H9 (cell line): ENCODE measurements around the gene ATM. TPM values are rescaled to one million over a fixed set of nuclear protein-coding genes. Genes with fewer than 3 reads are reported as not detected.

Source experiments
- DNase-seq: peaks from one replicate; pipeline ENCODE4 v3.0.0-alpha.2; 2017
- H2AFZ ChIP-seq: one replicate; pipeline ENCODE4 v1.6.1; 2013; ENCODE audit warnings: mild to moderate bottlenecking, low read length, control low read depth, moderate library complexity
- H2AK5ac ChIP-seq: 2 replicates; pipeline ENCODE4 v1.6.1; 2013; ENCODE audit warnings: low read length, control low read depth, mixed read lengths; ENCODE audit not compliant: insufficient read length
- H2BK120ac ChIP-seq: one replicate; pipeline ENCODE4 v1.6.1; 2013; ENCODE audit warnings: low read depth, mild to moderate bottlenecking, low read length, control low read depth, inconsistent platforms; ENCODE audit not compliant: poor library complexity, severe bottlenecking
- H2BK12ac ChIP-seq: 2 replicates; pipeline ENCODE4 v1.6.1; 2013; ENCODE audit warnings: low read length, control low read depth, mixed read lengths, low read depth; ENCODE audit not compliant: insufficient read length
- H2BK15ac ChIP-seq: 2 replicates; pipeline ENCODE4 v1.6.1; 2013; ENCODE audit warnings: low read depth, low read length, control low read depth
- H2BK20ac ChIP-seq: one replicate; pipeline ENCODE4 v1.6.1; 2013; ENCODE audit warnings: low read depth, mild to moderate bottlenecking, low read length, control low read depth, inconsistent platforms; ENCODE audit not compliant: poor library complexity, severe bottlenecking
- H2BK5ac ChIP-seq: 2 replicates; pipeline ENCODE4 v1.6.1; 2013; ENCODE audit warnings: low read length, control low read depth, mixed read lengths; ENCODE audit not compliant: insufficient read length
- H3K14ac ChIP-seq: 2 replicates; pipeline ENCODE4 v1.6.1; 2013; ENCODE audit warnings: low read length, control low read depth; ENCODE audit not compliant: insufficient read depth
- H3K18ac ChIP-seq: 2 replicates; pipeline ENCODE4 v1.6.1; 2013; ENCODE audit warnings: low read depth, mild to moderate bottlenecking, mixed read lengths, low read length, control low read depth; ENCODE audit not compliant: insufficient read length
- H3K23ac ChIP-seq: 2 replicates; pipeline ENCODE4 v1.6.1; 2013; ENCODE audit warnings: low read length, control low read depth, mixed read lengths, low read depth; ENCODE audit not compliant: insufficient read length
- H3K23me2 ChIP-seq: 2 replicates; pipeline ENCODE4 v1.6.1; 2013; ENCODE audit warnings: low read depth, mild to moderate bottlenecking, mixed read lengths, low read length, control low read depth; ENCODE audit not compliant: insufficient read length, poor library complexity, severe bottlenecking
- H3K27ac ChIP-seq: 2 replicates; pipeline ENCODE4 v1.5.1; 2013; ENCODE audit warnings: low read length, control low read depth, mixed read lengths, low read depth; ENCODE audit not compliant: insufficient read length
- H3K27me3 ChIP-seq: 2 replicates; pipeline ENCODE4 v1.6.1; 2013; ENCODE audit warnings: low read length, control low read depth, inconsistent platforms; ENCODE audit not compliant: insufficient read depth
- H3K4ac ChIP-seq: 2 replicates; pipeline ENCODE4 v1.6.1; 2013; ENCODE audit warnings: low read depth, mild to moderate bottlenecking, control low read depth, inconsistent platforms, low read length, moderate library complexity
- H3K4me1 ChIP-seq: 2 replicates; pipeline ENCODE4 v1.6.1; 2013; ENCODE audit warnings: low read length, control low read depth, inconsistent platforms; ENCODE audit not compliant: insufficient read depth
- H3K4me2 ChIP-seq: 2 replicates; pipeline ENCODE4 v1.6.1; 2013; ENCODE audit warnings: low read length, control low read depth, mixed read lengths; ENCODE audit not compliant: insufficient read length, insufficient read depth
- H3K56ac ChIP-seq: 2 replicates; pipeline ENCODE4 v1.6.1; 2013; ENCODE audit warnings: low read depth, mild to moderate bottlenecking, mixed read lengths, low read length, control low read depth; ENCODE audit not compliant: insufficient read length
- H3K79me1 ChIP-seq: 2 replicates; pipeline ENCODE4 v1.6.1; 2013; ENCODE audit warnings: low read depth, mild to moderate bottlenecking, moderate library complexity, low read length, control low read depth, inconsistent platforms; ENCODE audit not compliant: insufficient read depth, poor library complexity, severe bottlenecking
- H3K79me2 ChIP-seq: 2 replicates; pipeline ENCODE4 v1.6.1; 2013; ENCODE audit warnings: low read length, control low read depth, inconsistent platforms; ENCODE audit not compliant: insufficient read depth
- H3K9ac ChIP-seq: 2 replicates; pipeline ENCODE4 v1.6.1; 2013; ENCODE audit warnings: low read length, control low read depth, mixed read lengths; ENCODE audit not compliant: insufficient read length; ENCODE audit errors: extremely low read depth
- H3K9me3 ChIP-seq: one replicate; pipeline ENCODE4 v1.6.1; 2013; ENCODE audit warnings: low read depth, low read length, inconsistent platforms; ENCODE audit not compliant: control insufficient read depth
- H3T11ph ChIP-seq: one replicate; pipeline ENCODE4 v1.6.1; 2013; ENCODE audit warnings: mild to moderate bottlenecking, low read length, control low read depth, inconsistent platforms
- H4K20me1 ChIP-seq: one replicate; pipeline ENCODE4 v1.6.1; 2013; ENCODE audit not compliant: control insufficient read depth, insufficient read length, insufficient read depth
- H4K5ac ChIP-seq: 2 replicates; pipeline ENCODE4 v1.6.1; 2013; ENCODE audit warnings: low read depth, mild to moderate bottlenecking, mixed read lengths, low read length, control low read depth; ENCODE audit not compliant: insufficient read length
- H4K8ac ChIP-seq: replicated peaks from 2 replicates; pipeline ENCODE4 v1.6.1; 2013; ENCODE audit warnings: low read length, control low read depth, mixed read lengths, low read depth; ENCODE audit not compliant: insufficient read length
- H4K91ac ChIP-seq: 2 replicates; pipeline ENCODE4 v1.6.1; 2013; ENCODE audit warnings: low read depth, mild to moderate bottlenecking, moderate library complexity, mixed read lengths, low read length, control low read depth; ENCODE audit not compliant: insufficient read length
- H3K27ac Mint-ChIP-seq, 3 experiments: 2 replicates in 2 of 3; 3 replicates in 1 of 3; pipeline ENCODE4 v1.8.0; 2020 to 2021; ENCODE audit warnings: mixed read lengths in 3 of 3, mild to moderate bottlenecking in 1 of 3, moderate library complexity in 1 of 3
- H3K27me3 Mint-ChIP-seq: 2 replicates; pipeline ENCODE4 v1.8.0; 2021; ENCODE audit warnings: low read depth, mild to moderate bottlenecking, moderate library complexity, mixed read lengths
- H3K36me3 Mint-ChIP-seq, 3 experiments: 2 replicates in 2 of 3; 3 replicates in 1 of 3; pipeline ENCODE4 v1.8.0; 2020 to 2021; ENCODE audit warnings: low read depth in 3 of 3, mixed read lengths in 3 of 3; ENCODE audit not compliant: insufficient read depth in 1 of 3
- H3K4me1 Mint-ChIP-seq, 2 experiments: 2 replicates each; pipeline ENCODE4 v1.8.0; 2020; ENCODE audit warnings: mixed read lengths in 2 of 2
- H3K4me3 Mint-ChIP-seq, 2 experiments: 2 replicates in 1 of 2; 3 replicates in 1 of 2; pipeline ENCODE4 v1.8.0; 2020 to 2021; ENCODE audit warnings: mild to moderate bottlenecking in 2 of 2, mixed read lengths in 2 of 2, moderate library complexity in 1 of 2
- H3K9me3 Mint-ChIP-seq, 2 experiments: 2 replicates in 1 of 2; 3 replicates in 1 of 2; pipeline ENCODE4 v1.8.0; 2020; ENCODE audit warnings: mild to moderate bottlenecking in 2 of 2, mixed read lengths in 2 of 2, moderate library complexity in 1 of 2
- CTCF ChIP-seq: fragments of 200-600 bp; sonication (generic); conservative IDR thresholded peaks from 3 replicates; pipeline ENCODE4 v1.8.0; 2021; ENCODE audit warnings: antibody characterized with exemption, mild to moderate bottlenecking
- WGBS: extraction: QIAGEN DNeasy Blood & Tissue Kit; methylation state at CpG from one replicate; pipeline ENCODE4 v1.1.7; 2013; ENCODE audit warnings: missing lambda C conversion rate, low lambda C conversion rate, mixed read lengths; ENCODE audit not compliant: insufficient read length; ENCODE audit errors: extremely low coverage; 5-methylcytosine and 5-hydroxymethylcytosine counted together
- total RNA-seq: library from RNA; stranded (reverse); gene quantifications from 2 replicates; pipeline ENCODE4 v1.2.1, GENCODE V29; 2021

The ATM gene
- total RNA-seq, 1 experiment from 2014 or later: 58.9 TPM

- H3K4me1 Mint-ChIP-seq: no peaks in the 10 kb centered on the region
- no CpG with 5 or more reads among the region's 1 CpG for WGBS
- H3K27ac ChIP-seq: no peak overlapping the region
Observed at GRCh38 chr11:108253176-108253575, 30.3 kb downstream of the ATM start.

More at GRCh38 chr11:108253176-108253575, 30.3 kb downstream of the ATM start:
- no peaks in the 10 kb centered on the region for H3K79me2 ChIP-seq
- H2BK5ac ChIP-seq: no peak overlapping the region
- H3K4me2 ChIP-seq: no peak overlapping the region
- no peak overlapping the region for H2AK5ac ChIP-seq
- H4K91ac ChIP-seq: no peak overlapping the region
- no peaks in the 10 kb centered on the region for H3K9me3 ChIP-seq
- H2BK20ac ChIP-seq: no peak overlapping the region
- no peak overlapping the region for H2BK15ac ChIP-seq
- Mint-ChIP-seq H3K9me3 (no peaks in the 10 kb centered on the region), H3K4me3 (no peak overlapping the region), H3K27ac (no peak overlapping the region), H3K36me3 (peaks cover 26 to 70% (median 69%) of the 10 kb centered on the region in 3 experiments; a peak in 6 of 7 replicates), H3K27me3 (no peaks in the 10 kb centered on the region)
- no peaks in the 10 kb centered on the region for H3K79me1 ChIP-seq
- no peak overlapping the region for H3K23ac ChIP-seq
- no peak overlapping the region for H2AFZ ChIP-seq
- H2BK120ac ChIP-seq: no peak overlapping the region
- no peak overlapping the region for H3K9ac ChIP-seq
- H3K56ac ChIP-seq: no peak overlapping the region
- H4K5ac ChIP-seq: no peak overlapping the region
- DNase-seq: no peak
- no peak overlapping the region for H3T11ph ChIP-seq
- no peak for TF ChIP-seq CTCF
- no peak overlapping the region for H3K4ac ChIP-seq
- H3K27me3 ChIP-seq: no peaks in the 10 kb centered on the region
- no peak overlapping the region for H4K8ac ChIP-seq
- H3K14ac ChIP-seq: no peak overlapping the region
- no peaks in the 10 kb centered on the region for H4K20me1 ChIP-seq
- H2BK12ac ChIP-seq: no peak overlapping the region
- no peaks in the 10 kb centered on the region for H3K4me1 ChIP-seq
- no peak overlapping the region for H3K18ac ChIP-seq
- no peaks in the 10 kb centered on the region for H3K23me2 ChIP-seq
